Camera-type eye (tissue), 1 donor: ENCODE results near the gene CD320. TPM values are rescaled to one million over a fixed set of nuclear protein-coding genes. Genes with fewer than 3 reads are reported as not detected.

Experiments used
- total RNA-seq: library from RNA; depleted of rRNA; stranded (reverse); fragments of >200 nt; gene quantifications from one replicate; pipeline ENCODE4 v1.2.3, GENCODE V29; 2014

CD320 gene
- total RNA-seq, result 34.3 TPM

DNA sequence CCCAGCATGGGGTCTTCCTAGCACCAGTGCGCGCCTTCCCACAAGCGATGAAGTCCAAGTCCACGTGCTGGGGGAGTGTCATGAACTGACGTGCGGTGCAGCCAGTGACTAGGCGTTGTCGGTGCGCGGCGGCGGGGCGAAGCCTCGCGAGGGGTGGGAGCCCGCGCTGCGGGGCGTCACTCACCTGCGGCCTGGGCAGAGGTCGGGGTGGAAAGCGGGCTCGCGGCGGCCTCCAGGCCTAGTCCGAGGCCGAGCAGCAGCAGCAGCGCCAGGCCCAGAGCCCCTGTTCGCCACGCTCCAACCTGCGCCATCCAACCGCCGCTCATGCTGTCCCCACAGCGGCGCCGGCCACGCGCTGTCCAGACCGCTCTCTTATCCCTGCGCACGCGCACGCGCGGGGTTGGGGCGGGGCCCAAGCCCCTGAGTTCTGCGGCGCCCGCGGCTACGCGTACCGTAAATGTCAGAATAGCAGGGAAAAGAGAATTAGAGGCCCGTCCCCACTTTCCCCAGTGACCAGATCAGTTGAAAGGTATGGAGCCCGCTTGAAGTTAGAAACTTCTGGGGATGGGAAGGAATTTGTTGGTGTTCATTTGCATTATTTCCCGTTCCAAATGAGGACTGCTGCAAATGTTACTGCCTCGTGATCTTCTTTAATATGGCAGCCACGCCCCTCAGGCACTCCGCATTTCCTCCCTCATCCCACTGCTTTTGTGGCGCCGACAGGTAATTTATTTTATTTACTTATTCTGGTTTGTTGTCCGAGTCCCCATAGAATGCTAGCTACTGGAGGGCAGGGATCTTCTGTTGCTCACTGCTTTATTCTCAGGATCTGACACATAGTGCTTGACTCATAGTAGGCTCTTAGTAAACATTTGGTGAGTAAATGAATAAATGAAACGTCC is at the start of gene CD320:
Gene CD320 (minus strand): TSS at position 394 of the 902 bp plus-strand sequence. CDS start 68 bp downstream, at position 326.

DNA sequence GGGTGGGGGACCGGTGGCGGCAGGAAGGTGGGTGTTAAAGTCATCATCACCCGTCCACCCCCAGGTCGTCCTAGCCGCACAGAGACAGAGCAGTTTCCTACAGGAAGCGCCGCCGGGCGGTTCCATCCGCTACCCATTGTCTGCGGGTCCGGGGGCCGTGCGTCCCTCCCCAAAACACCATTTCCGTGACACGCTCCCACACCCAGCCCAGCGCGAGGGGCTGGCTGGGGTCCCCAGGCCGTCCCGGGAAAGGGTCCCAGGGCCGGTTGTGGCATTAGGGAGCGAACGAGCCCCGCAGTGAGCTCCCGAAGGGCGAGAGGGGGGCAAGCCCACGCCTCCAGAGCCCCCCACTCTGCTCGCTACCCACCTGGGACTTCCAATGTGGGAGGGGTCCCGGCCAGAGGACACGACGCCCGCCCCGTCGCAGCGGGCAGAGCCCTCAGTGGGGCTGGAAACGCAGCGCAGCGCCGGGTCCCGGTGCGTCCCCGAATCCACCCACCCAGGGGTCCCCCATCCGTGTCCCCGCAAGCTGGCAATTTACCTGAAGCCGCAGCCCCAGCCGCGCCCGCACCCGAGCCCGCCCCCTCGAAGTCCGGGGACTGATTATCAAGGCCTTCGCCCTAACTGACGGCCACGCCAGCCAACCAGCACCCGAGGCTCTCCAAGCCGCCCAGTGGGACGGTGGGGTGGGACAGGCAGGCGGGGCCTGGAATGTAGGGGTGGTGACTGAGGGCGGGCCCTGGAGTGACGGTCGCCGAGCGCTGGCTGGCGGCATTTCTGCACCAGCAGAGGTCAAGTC is 34.7 kb upstream of the CD320 start, which contains the start of gene KANK3:
Gene KANK3 (minus strand): TSS at position 579 of the 799 bp plus-strand sequence. CDS start 5,434 bp downstream, outside the sequence.

DNA sequence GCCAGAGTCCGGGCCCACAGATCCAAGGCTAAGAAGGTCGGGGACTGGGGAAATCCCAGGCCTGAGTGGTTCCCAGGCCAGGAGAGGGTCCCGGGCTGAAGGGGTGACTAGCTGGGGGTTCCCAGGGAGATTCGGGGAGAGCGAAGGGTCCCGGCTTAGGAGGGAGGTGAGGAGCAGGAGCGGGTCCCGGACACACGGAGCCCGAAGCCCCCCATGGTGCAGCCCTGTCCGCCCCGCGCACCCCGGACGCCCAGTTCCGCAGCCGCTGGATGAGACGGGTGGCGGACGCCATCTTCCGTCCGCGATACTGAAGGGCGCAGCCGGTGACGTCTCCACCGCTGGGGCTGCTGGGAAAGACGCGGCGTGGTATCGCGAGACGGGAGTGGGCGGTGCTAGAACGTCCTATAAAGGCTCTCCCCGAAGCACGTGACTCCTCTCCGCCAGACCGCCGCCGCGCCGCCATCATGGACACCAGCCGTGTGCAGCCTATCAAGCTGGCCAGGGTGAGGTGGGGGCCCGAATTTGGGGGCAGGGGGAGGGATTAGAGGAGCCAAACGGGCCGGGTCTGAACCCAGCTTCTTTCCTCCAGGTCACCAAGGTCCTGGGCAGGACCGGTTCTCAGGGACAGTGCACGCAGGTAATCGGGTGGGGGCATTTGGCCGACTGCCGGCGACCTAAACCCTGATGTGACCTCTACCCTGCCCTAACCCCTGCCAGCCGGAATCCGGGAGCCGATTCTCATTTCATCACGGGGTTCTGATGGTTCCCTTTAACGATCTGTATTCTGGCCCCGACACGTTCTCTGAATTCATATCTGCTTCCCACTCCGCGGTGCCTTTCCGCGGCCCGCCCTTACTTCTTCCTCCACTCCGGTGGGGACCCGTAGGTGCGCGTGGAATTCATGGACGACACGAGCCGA is 13.2 kb upstream of the CD320 start, which contains the start of the genes NDUFA7 and RPS28:
Gene NDUFA7 (minus strand): TSS at position 309 of the 919 bp plus-strand sequence. CDS start 17 bp downstream, at position 292.
Gene RPS28 (plus strand): TSS at position 430 of the 919 bp plus-strand sequence. CDS start 35 bp downstream, at position 465.

Other genes with a start within 250 kb of the CD320 start
- gene FBN3, start 158.8 kb downstream of the CD320 start, total RNA-seq, result 9.1 TPM
- gene CERS4, start 99.0 kb downstream of the CD320 start, total RNA-seq, result 76.6 TPM
- gene NDUFA7, start 13.0 kb upstream of the CD320 start, total RNA-seq, result 11.7 TPM
- gene RPS28, start 13.1 kb upstream of the CD320 start, total RNA-seq, result 165 TPM
- gene KANK3, start 34.9 kb upstream of the CD320 start, total RNA-seq, result 10.6 TPM
- 2.4 TPM for gene ANGPTL4, start 55.8 kb upstream of the CD320 start, total RNA-seq
- gene RAB11B, start 82.0 kb upstream of the CD320 start, total RNA-seq, result 112 TPM
- gene MARCHF2, start 104.9 kb upstream of the CD320 start, total RNA-seq, result 47.7 TPM
- gene HNRNPM, start 136.6 kb upstream of the CD320 start, total RNA-seq, result 130 TPM
- 0.66 TPM for gene PRAM1, start 194.3 kb upstream of the CD320 start, total RNA-seq
- gene ZNF414, start 205.8 kb upstream of the CD320 start, total RNA-seq, result 19.9 TPM